Vagina (tissue), 2 donors: ENCODE data around the gene SAMD1.

Experiments
- CTCF ChIP-seq, 3 experiments: fragments of 450-650 bp in 2 of 3; fragments of 200-600 bp in 1 of 3; sonication (generic) in 1 of 3; IDR thresholded peaks; one replicate each; pipeline ENCODE4 v1.5.1; 2017 to 2019; ENCODE audit warnings: antibody characterized with exemption in 3 of 3, mild to moderate bottlenecking in 2 of 3, moderate library complexity in 2 of 3
- POLR2A ChIP-seq, 2 donors: fragments of 450-650 bp; IDR thresholded peaks; one replicate each; pipeline ENCODE4 v1.6.1; 2017; ENCODE audit warnings: antibody characterized with exemption in 2 of 2, mild to moderate bottlenecking in 2 of 2, moderate library complexity in 2 of 2

- TF ChIP-seq POLR2A (IDR thresholded peaks at IDR 0.05) (no peak), CTCF (IDR thresholded peaks at IDR 0.05) (peak in 2 of 3 experiments; percentile 12 to 25)
These were observed 24.3 kb upstream of the SAMD1 start for GRCh38 chr19:14114854-14115253.
